Effector memory CD8-positive, alpha-beta T cell (primary cell): ENCODE results near the gene FAM25C.
"Not testable (repeated sequence)": the region's sequence is repeated elsewhere in the genome, so short reads cannot be mapped to it uniquely, and the experiment has no call there.

Experiments
- ATAC-seq: fragments of 150-1000 bp; cut with Tn5 transposase; replicated peaks from 2 replicates; pipeline ENCODE4 v1.10.0; 2021; ENCODE audit warnings: mild to moderate bottlenecking, moderate library complexity
- DNase-seq, 3 experiments: peaks; one replicate each; pipeline ENCODE4 v3.0.0; 2021
- H3K27ac Mint-ChIP-seq, 2 donors: one replicate each; pipeline ENCODE4 v1.8.0; 2022; ENCODE audit warnings: mild to moderate bottlenecking in 2 of 2, mixed read lengths in 2 of 2, moderate library complexity in 2 of 2
- H3K27me3 Mint-ChIP-seq, 2 donors: one replicate each; pipeline ENCODE4 v1.8.0; 2022; ENCODE audit warnings: mixed read lengths in 2 of 2
- H3K36me3 Mint-ChIP-seq: one replicate; pipeline ENCODE4 v1.8.0; 2022; ENCODE audit warnings: mild to moderate bottlenecking, moderate library complexity, mixed read lengths; ENCODE audit not compliant: insufficient read depth
- H3K4me1 Mint-ChIP-seq, 2 donors: one replicate each; pipeline ENCODE4 v1.8.0; 2022; ENCODE audit warnings: low read depth in 2 of 2, mixed read lengths in 2 of 2
- H3K4me3 Mint-ChIP-seq, 2 donors: one replicate each; pipeline ENCODE4 v1.8.0; 2022; ENCODE audit warnings: mild to moderate bottlenecking in 2 of 2, mixed read lengths in 2 of 2, moderate library complexity in 2 of 2
- H3K9me3 Mint-ChIP-seq, 2 donors: one replicate each; pipeline ENCODE4 v1.8.0; 2022; ENCODE audit warnings: mixed read lengths in 2 of 2

Gene FAM25C

DNA sequence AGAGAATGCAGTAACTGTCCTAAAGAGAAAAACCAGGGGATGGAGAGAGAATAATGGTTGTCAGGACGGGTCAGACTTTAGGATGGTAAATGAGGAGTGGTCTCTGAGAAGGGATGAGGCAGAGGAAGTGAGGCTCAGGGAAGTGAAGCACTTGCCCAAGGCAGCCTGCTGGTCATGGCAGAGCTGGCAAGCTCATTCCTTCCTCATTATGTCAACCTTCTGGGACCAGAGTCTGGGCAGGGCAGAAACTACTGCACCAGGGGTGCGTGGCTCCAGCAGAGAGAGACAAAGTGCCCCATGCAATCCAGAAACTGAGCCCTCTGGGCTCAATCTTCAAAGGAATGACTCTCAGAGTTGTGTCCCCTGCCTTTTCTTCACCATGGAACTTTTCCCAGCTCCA, 27.5 kb downstream of the FAM25C start:
- not testable (repeated sequence) for H3K4me1 Mint-ChIP-seq, H3K36me3 Mint-ChIP-seq, ATAC-seq, H3K4me3 Mint-ChIP-seq, H3K27ac Mint-ChIP-seq, H3K27me3 Mint-ChIP-seq, DNase-seq, H3K9me3 Mint-ChIP-seq

DNA sequence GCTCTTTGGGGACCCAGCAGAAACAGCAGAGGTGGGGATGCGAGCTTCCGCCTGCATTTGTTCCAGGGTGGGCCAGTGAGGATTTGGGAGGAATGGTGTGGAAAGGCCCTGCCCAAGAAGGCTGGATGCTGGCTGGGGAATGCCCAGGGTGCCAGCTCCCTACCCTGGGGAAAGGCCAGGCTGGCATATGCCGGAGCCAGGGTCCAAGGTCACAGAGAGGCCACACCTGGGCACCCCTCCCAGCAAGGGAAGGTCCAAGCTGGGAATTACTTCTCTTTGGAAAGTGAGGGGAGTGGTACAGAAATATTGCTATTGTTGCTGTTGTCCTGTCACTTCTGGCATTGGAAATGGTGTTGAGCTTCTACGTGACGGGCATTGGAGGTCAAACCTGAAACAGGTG, 28.0 kb downstream of the FAM25C start:
- not testable (repeated sequence) for H3K4me1 Mint-ChIP-seq, H3K9me3 Mint-ChIP-seq, H3K27me3 Mint-ChIP-seq, H3K27ac Mint-ChIP-seq, ATAC-seq, DNase-seq, H3K4me3 Mint-ChIP-seq, H3K36me3 Mint-ChIP-seq

DNA sequence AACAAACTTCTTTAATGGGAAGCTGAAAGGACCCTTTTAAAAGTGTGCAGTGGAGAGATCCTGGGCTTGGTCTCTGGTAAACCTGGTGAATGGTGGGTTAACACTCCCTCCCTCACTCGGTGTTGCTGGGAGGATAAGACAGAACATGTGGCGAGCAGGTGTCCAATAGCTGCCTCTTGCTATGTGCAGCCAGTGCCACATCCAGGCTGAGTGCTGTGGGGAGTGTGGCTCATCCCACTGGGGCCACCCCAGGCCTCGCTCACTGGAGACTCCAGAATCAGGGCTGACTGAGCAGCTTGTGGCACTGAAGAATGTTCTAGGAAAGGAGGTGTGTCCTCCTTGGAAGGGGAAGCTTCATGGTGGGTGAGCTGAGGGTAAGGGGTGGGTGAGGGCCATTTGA, 29.5 kb downstream of the FAM25C start:
- not testable (repeated sequence) for H3K4me3 Mint-ChIP-seq, H3K4me1 Mint-ChIP-seq, DNase-seq, H3K9me3 Mint-ChIP-seq, H3K27me3 Mint-ChIP-seq, H3K36me3 Mint-ChIP-seq, ATAC-seq, H3K27ac Mint-ChIP-seq

DNA sequence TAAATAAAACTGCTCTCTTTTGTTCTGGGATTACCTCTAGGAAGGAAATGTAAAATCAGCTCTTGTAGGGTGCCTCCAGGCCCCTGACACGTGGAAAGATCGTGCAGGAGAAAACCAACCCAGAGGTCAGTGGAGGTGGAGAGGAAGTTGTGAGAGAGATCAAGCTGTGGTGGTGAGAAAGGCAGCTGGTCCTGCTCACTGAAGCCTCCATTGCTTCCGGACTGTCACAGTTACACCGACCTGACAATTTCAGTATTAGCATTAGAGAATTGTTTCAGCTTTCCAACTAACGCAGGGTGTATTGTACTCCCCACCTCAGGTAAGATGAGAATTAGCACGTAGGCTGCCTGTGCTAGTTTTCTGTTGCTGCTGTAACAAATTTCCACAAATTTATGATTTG, 30.6 kb downstream of the FAM25C start:
- not testable (repeated sequence) for H3K27me3 Mint-ChIP-seq, H3K4me3 Mint-ChIP-seq, H3K27ac Mint-ChIP-seq, H3K4me1 Mint-ChIP-seq, H3K9me3 Mint-ChIP-seq, H3K36me3 Mint-ChIP-seq, ATAC-seq, DNase-seq

DNA sequence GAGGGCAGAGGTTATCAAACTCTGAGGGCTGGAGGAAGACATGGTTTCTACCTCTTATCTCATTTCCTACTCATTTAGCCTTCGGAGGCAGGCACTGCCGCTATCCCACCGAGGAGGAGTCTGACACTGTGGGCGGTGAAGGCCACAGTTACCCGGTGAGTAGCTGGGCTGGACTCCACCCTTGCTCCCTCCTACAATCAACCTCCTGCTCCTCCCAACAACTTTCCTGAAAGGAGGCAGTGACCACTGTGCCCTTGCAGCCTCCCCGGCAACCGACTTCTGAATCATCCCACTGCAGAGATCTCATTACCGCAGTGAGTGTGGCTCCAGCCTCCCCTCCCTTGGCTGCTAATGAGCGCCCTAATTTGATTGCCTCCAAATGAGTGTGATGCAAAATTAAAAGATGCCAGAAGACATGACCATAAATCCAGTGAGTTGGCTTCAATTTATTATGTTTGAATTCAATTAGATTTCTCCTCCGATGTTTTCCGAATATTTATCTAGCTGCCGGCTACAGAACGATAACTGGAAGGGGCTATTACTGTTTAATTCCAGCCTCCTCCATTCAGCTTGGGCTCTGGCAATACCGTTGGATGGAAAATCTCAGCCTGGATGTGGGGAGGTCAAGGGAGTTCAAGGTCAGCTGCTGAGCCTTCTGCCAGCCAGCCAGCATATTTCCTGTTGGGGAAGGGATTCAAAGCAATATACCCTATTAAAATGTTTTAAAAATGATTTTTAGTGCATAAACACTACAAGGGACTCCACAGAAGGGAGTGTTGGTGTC, 35.1 kb downstream of the FAM25C start:
- H3K4me3 Mint-ChIP-seq, DNase-seq, H3K27ac Mint-ChIP-seq, H3K36me3 Mint-ChIP-seq, H3K27me3 Mint-ChIP-seq, ATAC-seq, H3K4me1 Mint-ChIP-seq, H3K9me3 Mint-ChIP-seq: not testable (repeated sequence)

DNA sequence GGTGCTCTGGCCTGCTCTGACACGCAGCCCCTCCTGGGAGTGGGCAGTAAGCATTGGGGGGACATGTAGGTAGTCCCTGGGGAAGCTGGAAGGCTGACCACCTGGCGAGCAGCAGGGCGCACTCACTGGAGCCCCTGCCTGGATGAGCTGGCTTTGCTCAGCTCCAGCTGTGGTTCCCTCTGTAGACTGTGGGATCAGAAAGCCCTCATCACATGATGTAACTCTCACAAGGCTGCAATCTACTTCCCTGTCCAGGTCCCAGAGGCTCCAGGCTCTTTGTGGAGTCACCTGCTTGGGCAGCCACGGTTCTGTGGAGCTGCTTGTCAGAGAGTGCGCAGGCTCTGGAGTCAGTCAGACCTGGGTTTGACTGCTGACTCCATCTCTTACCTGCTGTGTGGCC, 36.8 kb downstream of the FAM25C start:
- not testable (repeated sequence) for H3K27me3 Mint-ChIP-seq, H3K4me1 Mint-ChIP-seq, H3K27ac Mint-ChIP-seq, DNase-seq, ATAC-seq, H3K4me3 Mint-ChIP-seq, H3K9me3 Mint-ChIP-seq, H3K36me3 Mint-ChIP-seq

DNA sequence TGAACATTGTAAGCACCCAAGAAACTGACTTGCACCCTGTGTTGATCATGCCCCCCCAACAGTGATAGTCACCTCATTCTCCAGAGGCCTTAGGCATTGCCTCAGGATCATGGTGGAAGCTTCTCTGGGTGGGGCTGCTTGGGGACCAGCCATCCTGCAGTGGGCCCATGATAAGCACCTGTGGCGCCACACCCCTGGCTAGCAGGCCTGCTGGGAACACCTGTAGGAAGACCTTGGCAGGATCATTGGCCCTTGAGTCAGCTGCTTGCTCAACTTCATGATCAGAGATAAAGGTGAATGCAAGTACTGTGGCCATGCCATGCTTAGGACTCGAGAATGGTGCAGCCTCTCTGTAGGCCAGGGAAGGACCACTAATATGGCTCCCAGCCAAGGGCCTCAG, 38.9 kb downstream of the FAM25C start:
- H3K9me3 Mint-ChIP-seq, result not testable (repeated sequence)

DNA sequence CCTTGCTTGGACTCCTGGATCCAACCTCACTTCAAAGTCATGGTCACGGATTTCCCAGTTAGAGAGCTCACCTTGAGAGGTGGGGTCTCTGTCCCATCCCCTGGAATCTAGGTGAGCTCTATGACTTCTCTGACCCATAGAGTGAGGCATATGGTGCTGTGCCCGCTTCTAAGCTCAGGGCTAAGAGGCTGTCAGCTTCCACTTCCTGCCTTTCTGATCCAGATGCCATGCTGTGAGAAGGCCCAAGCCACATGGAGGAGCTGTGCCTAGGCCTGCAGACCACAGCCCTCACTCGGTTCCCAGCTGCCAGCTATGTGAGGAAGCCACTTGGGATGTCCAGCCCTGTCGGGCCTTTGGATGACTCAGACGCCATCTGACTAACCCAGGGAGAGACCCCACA, 39.9 kb downstream of the FAM25C start:
- not testable (repeated sequence) for H3K9me3 Mint-ChIP-seq, H3K27me3 Mint-ChIP-seq, H3K27ac Mint-ChIP-seq, H3K4me1 Mint-ChIP-seq, H3K4me3 Mint-ChIP-seq, ATAC-seq, DNase-seq, H3K36me3 Mint-ChIP-seq

More for the DNA sequence above, 38.9 kb downstream of the FAM25C start:
- DNase-seq, H3K36me3 Mint-ChIP-seq, H3K27me3 Mint-ChIP-seq, H3K27ac Mint-ChIP-seq, H3K4me3 Mint-ChIP-seq, H3K4me1 Mint-ChIP-seq, ATAC-seq: not testable (repeated sequence)

DNA sequence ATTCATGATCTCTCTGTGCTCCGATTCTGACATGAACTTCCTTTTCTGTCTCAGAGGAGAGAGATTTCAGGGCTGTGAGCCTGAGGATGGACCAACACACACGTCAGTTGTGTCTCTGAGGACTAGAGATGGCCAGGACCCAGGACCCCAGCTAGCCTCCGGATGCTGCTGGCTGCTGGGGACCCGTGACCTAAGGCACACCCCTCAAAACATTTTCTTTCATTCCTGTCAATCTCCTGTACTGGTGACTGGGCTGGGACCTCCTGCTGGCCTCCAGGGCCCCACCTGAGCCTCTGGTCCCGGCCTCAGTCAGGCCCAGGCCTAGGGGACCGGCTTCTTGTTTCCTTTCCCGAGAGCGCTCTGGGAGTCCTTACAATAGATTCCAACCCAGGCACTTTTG, 42.4 kb downstream of the FAM25C start:
- not testable (repeated sequence) for H3K4me3 Mint-ChIP-seq, H3K9me3 Mint-ChIP-seq, H3K4me1 Mint-ChIP-seq, H3K27me3 Mint-ChIP-seq, ATAC-seq, DNase-seq, H3K36me3 Mint-ChIP-seq, H3K27ac Mint-ChIP-seq

DNA sequence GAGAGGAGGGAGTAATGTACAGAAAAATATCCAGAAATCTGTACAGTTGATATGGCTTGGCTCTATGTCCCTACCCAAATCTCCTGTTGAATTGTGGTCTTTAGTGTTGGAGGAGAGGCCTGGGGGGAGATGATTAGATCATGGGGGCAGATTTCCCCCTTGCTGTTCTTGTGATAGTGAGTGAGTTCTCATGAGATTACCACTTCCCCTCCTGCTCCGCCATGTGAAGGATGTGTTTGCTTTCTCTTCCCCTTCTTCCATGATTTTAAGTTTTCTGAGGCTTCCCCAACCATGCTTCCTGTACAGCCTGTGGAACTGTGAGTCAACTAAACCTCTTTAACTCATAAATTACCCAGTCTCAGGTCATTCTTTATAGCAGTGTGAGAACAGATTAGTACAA, 52.2 kb downstream of the FAM25C start:
- H3K27me3 Mint-ChIP-seq, ATAC-seq, H3K4me3 Mint-ChIP-seq, H3K4me1 Mint-ChIP-seq, DNase-seq, H3K9me3 Mint-ChIP-seq, H3K27ac Mint-ChIP-seq, H3K36me3 Mint-ChIP-seq: not testable (repeated sequence)
